Muscle layer of colon (tissue), 2 donors: ENCODE measurements around the gene NBPF3.
"Not testable (repeated sequence)": the region's sequence is repeated elsewhere in the genome, so short reads cannot be mapped to it uniquely, and the experiment has no call there.

Source experiments
- H3K27ac ChIP-seq: one replicate; pipeline ENCODE4 v1.7.0; 2013; ENCODE audit warnings: low read depth, mild to moderate bottlenecking, low read length, moderate library complexity
- H3K27me3 ChIP-seq, 2 donors: one replicate each; pipeline ENCODE4 v1.7.0; 2013; ENCODE audit warnings: low read length in 2 of 2, mild to moderate bottlenecking in 2 of 2; ENCODE audit not compliant: insufficient read depth in 2 of 2, control insufficient read depth in 1 of 2
- H3K36me3 ChIP-seq: one replicate; pipeline ENCODE4 v1.7.0; 2013; ENCODE audit warnings: mild to moderate bottlenecking, low read length; ENCODE audit not compliant: insufficient read depth
- H3K4me1 ChIP-seq: one replicate; pipeline ENCODE4 v1.7.0; 2013; ENCODE audit warnings: mild to moderate bottlenecking, low read length; ENCODE audit not compliant: insufficient read depth
- H3K4me3 ChIP-seq, 2 donors: one replicate each; pipeline ENCODE4 v1.7.0; 2013; ENCODE audit warnings: low read length in 2 of 2, low read depth in 1 of 2, mild to moderate bottlenecking in 1 of 2, moderate library complexity in 1 of 2
- H3K9ac ChIP-seq: one replicate; pipeline ENCODE4 v1.7.0; 2013; ENCODE audit warnings: low read length
- H3K9me3 ChIP-seq: one replicate; pipeline ENCODE4 v1.7.0; 2013; ENCODE audit warnings: mild to moderate bottlenecking, low read length
- donor health status: abdominal sarcoma.
- donor health status: Adenocarcinoma of cecum.

Gene NBPF3

DNA sequence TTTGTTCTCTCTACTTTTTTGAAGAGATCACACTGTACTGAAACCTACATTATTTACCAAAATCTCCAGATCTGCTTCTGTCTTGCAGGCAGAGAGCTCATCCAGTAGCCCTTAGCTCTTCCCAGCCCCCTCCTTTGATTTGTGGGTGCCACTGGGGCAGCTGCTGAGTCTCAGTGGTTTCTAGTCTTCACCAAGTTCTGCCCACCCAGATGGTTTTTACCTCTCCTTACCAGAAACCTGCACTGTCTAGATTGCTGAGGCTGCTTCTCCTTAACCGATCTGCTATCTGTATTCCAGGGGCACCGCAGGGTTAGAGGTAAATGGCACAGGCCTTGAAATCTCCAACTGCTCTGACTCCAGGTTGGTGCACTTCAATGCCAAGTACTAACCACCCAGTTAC lies 6.7 kb downstream of the NBPF3 start:
- H3K27ac ChIP-seq, H3K36me3 ChIP-seq, H3K4me3 ChIP-seq, H3K9ac ChIP-seq, H3K4me1 ChIP-seq, H3K9me3 ChIP-seq, H3K27me3 ChIP-seq: not testable (repeated sequence)

DNA sequence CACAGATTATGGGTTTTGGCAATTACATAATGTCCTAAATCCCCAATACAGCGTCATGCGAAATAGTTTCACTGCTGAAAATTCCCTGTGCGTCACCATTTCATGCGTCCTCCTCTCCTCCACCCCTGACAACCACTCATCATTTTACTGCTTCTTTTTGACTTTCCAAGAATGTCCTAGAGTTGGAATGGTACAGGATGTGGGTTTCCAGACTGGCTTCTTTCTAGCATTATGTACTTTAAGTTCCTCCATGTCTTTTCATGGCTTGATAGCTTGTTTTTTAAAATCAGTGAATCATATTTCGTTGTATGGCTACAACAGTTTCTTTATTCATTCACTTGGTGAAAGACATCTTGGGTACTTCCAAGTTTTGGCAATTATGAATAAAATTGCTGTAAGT lies 7.4 kb downstream of the NBPF3 start:
- H3K4me1 ChIP-seq, result no peaks in the 10 kb centered on the region
- H3K27me3 ChIP-seq, result no peaks in the 10 kb centered on the region
- no peak overlapping the region for H3K27ac ChIP-seq
- no peaks in the 10 kb centered on the region for H3K9me3 ChIP-seq
- no peak overlapping the region for H3K4me3 ChIP-seq
- H3K36me3 ChIP-seq, result peaks cover 3% of the 10 kb centered on the region
- H3K9ac ChIP-seq, result no peak overlapping the region

DNA sequence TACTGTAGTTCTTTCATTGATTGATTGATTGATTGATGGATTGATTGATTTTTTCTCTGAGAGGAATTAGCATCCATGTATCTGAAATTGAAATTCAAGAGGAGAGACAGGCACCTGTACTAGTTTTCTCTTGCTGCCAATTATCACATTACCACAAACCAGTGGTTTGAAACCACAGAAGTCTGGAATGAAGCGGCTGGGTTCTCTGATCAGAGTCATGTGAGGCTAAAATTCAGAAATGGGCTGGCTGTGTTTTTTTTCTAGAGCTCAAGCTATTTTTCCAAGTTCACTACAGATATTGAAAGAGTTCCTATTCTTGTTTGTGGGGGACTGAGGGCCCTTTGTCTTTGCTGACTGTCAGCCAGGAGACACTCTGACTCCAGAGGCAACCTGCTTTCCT lies 10.0 kb downstream of the NBPF3 start:
- Histone ChIP-seq H3K27me3 (no peaks in the 10 kb centered on the region), H3K9ac (no peak overlapping the region), H3K9me3 (no peaks in the 10 kb centered on the region), H3K27ac (no peak overlapping the region), H3K4me1 (no peaks in the 10 kb centered on the region), H3K4me3 (no peak overlapping the region), H3K36me3 (peaks cover 3% of the 10 kb centered on the region)

DNA sequence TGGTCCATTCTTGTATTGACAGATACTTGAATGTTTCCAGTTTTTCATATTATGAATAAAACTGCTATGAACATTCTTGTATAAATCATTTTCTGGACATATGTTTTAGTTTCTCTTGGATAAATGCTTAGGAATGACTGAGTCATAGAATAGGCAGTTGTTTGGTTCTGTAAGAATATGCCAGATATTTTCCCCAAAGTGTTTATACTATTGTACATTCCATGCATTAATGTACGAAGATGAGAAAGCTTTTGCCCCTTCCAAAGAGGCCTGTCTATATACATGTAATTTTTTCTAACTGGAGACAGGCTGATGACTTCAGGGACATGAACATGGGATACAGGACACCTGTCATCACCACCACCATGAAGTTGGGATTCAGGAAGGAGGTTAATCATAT lies 11.3 kb downstream of the NBPF3 start:
- Histone ChIP-seq H3K27me3 (no peaks in the 10 kb centered on the region), H3K9me3 (no peaks in the 10 kb centered on the region), H3K4me1 (no peaks in the 10 kb centered on the region), H3K36me3 (no peaks in the 10 kb centered on the region), H3K4me3 (no peak overlapping the region), H3K27ac (no peak overlapping the region), H3K9ac (no peak overlapping the region)

DNA sequence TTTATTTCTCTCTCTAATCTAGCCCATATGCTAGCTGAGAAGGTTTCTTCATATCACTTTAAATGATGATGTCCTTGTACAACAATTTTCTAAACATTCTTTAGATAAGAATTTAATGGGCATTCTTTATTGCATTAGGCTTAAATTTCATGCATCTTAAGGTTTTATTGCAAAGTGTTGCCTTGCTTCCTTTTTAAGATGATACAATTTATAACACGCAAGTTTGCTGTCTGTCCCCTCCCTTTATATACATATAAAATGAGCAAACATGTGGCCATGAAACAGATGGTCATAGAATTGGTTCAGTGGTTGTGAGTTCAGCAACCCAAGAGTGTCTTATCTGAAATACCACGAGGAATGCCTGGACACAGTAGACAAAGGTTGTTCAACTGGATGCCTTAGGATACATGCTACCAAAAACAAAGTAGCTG lies 12.1 kb downstream of the NBPF3 start:
- Histone ChIP-seq H3K4me3 (no peak overlapping the region), H3K9me3 (no peaks in the 10 kb centered on the region), H3K36me3 (no peaks in the 10 kb centered on the region), H3K4me1 (no peaks in the 10 kb centered on the region), H3K27me3 (no peaks in the 10 kb centered on the region), H3K27ac (no peak overlapping the region), H3K9ac (no peak overlapping the region)

DNA sequence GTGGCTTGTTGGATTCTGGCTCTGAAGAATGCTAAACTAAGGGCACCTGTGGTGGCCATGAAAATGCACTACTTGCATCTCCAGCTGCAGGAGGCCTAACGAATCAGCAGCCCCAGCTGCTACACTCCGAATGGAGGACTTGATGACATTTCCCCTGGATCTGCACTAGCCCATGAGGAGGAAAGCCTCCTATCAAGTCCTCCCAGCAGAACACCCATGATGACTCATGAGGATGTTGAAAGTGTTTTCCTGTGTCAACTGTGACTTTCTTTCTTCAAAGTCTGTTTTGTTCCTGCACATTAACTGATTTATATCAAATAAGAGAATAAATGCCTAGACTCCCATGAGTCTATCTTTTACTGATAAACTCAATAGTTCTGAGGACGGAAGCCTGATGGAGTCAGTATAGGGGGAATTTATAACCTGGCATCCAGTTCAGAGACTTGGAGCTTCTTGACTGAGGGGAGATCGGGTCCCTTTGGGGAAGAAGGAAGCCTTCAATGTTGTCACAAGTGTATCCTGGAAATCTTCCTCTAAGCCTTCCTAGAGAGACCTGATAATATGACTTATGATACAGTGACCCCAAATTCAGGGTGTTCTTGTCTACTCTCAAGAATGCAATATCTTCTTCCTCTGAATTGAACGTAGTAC lies 14.2 kb downstream of the NBPF3 start:
- H3K4me3 ChIP-seq, H3K4me1 ChIP-seq, H3K36me3 ChIP-seq, H3K27me3 ChIP-seq, H3K9ac ChIP-seq, H3K9me3 ChIP-seq, H3K27ac ChIP-seq: not testable (repeated sequence)

DNA sequence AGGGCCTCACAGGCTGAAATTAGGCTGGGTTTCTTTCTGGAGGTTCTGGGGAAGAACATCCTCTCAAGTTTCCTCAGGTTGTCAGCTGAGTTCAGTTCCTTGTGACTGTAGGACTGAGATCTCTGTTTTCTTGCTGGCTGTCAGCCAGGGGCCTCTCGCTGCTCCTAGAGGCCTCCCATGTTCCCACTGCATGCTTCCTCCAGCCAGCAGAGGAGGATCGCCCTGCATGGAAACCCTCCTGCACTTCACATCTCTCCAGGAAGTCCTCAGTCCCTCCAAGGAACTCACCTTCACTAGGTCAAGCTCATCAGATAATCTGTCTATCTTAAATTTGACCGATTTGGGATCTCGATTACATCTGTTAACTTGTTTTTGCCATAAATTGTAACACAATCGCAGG lies 15.0 kb downstream of the NBPF3 start:
- H3K27me3 ChIP-seq, H3K9ac ChIP-seq, H3K36me3 ChIP-seq, H3K4me3 ChIP-seq, H3K4me1 ChIP-seq, H3K9me3 ChIP-seq, H3K27ac ChIP-seq: not testable (repeated sequence)

DNA sequence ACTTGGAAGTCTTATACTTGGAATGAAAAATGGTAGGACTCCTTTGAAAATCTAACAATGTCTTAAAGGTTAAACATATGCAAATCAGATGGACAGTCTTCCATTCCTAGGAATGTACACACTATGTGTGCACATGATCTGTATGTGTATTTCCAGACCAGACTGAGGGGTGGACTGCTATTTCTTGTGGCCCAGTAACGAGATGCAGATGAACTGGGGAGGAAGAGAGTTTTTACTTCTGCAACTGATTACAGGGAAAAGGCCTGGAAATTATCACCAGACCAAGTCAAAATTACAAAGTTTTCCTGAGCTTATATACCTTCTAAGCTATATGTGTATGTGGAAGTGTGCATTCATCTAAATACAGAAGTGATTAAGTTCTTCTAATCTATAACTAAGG lies 17.7 kb downstream of the NBPF3 start:
- no peak overlapping the region for H3K9ac ChIP-seq
- H3K9me3 ChIP-seq, result no peaks in the 10 kb centered on the region
- H3K27ac ChIP-seq, result no peak overlapping the region
- no peak overlapping the region for H3K4me3 ChIP-seq
- no peaks in the 10 kb centered on the region for H3K36me3 ChIP-seq
- no peaks in the 10 kb centered on the region for H3K4me1 ChIP-seq
- no peaks in the 10 kb centered on the region for H3K27me3 ChIP-seq

DNA sequence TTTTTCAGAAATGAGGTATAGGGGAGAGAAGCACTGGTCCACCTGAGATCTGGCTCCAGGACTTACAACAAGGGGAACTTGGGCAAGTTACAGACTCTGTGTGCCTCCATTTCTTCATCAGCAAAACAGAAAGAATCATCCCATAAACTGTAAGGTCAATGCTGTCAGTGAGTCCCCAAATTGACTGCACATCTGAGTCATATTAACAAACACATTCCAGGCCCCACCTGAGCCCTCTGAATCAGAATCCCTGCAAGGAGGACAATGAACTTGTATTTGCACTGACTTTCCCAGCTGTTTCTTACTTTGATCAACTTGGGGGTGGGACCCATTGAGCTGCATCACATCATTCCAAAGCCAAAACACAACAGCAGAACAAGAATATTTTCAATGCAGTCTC lies 25.2 kb downstream of the NBPF3 start:
- not testable (repeated sequence) for H3K36me3 ChIP-seq, H3K9me3 ChIP-seq, H3K27me3 ChIP-seq, H3K4me1 ChIP-seq, H3K27ac ChIP-seq, H3K4me3 ChIP-seq, H3K9ac ChIP-seq

DNA sequence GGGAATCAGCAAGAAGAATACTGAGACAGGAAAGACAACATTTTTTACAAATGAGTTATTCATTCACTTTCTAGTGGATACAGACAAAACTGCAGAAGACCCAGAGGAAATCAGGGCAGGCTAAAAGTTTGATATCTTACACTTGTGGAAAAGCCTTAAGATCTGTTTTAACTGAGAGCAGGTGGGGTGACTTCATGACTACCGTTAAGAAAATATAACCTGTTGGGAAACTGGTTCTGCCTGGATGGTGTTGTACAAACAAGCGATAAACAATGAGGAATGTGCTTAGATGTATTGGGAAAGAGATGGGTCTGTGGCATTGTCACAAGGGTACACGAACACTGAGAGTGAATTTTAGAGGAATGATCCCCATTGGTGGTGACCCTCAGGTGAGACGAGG lies 28.0 kb downstream of the NBPF3 start:
- not testable (repeated sequence) for H3K27ac ChIP-seq, H3K36me3 ChIP-seq, H3K9ac ChIP-seq, H3K4me1 ChIP-seq, H3K9me3 ChIP-seq, H3K27me3 ChIP-seq, H3K4me3 ChIP-seq

DNA sequence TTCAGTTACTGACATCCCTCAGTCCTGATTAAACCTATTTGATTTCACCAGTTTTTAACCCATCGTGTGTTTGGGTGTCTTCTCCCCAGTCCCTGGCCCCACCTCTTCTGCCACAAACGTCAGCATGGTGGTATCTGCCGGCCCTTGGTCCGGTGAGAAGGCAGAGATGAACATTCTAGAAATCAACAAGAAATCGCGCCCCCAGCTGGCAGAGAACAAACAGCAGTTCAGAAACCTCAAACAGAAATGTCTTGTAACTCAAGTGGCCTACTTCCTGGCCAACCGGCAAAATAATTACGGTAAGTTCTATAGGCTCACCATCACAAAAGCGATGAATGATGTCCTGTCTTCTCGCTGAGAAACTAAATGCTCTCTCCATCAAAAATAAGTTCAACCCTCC lies 28.7 kb downstream of the NBPF3 start:
- no peak overlapping the region for H3K4me3 ChIP-seq
- no peaks in the 10 kb centered on the region for H3K27me3 ChIP-seq
- no peaks in the 10 kb centered on the region for H3K4me1 ChIP-seq
- no peaks in the 10 kb centered on the region for H3K9me3 ChIP-seq
- no peak overlapping the region for H3K27ac ChIP-seq
- H3K9ac ChIP-seq, result no peak overlapping the region
- H3K36me3 ChIP-seq, result peaks cover 5% of the 10 kb centered on the region

DNA sequence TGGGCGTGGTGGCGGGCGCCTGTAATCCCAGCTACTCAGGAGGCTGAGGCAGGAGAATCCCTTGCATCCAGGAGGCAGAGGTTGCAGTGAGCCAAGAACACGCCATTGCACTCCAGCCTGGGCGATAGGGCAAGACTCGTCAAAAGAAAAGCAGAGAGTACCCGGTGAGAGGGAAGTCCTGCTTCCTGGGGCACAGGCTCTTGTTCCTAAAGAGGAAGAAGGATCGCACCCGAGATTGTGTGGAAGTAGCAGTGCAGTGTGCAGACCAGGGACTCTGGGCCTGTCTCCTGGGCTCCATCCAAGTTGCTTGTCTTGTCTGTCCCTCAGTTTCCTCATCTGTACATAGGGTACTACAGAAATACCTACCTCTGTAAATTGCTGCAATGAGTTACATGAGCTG lies 29.6 kb downstream of the NBPF3 start:
- Histone ChIP-seq H3K4me3 (no peak overlapping the region), H3K27ac (no peak overlapping the region), H3K36me3 (peaks cover 10% of the 10 kb centered on the region), H3K9me3 (no peaks in the 10 kb centered on the region), H3K9ac (no peak overlapping the region), H3K27me3 (no peaks in the 10 kb centered on the region), H3K4me1 (no peaks in the 10 kb centered on the region)
